Measurements from ENCODE around the gene NKAIN2. TPM values are rescaled to one million over a fixed set of nuclear protein-coding genes. Genes with fewer than 3 reads are reported as not detected.

Gene NKAIN2
- polyA plus RNA-seq, 2 donors = 0.02 TPM; not detected in 1

- H3K27ac ChIP-seq (ENCODE audit: low read depth in 2 of 2, low read length in 1 of 2) = no peak overlapping the region
- no peak overlapping the region for H3K4me3 ChIP-seq (ENCODE audit: low read depth in 1 of 2, low read length in 2 of 2)
- H3K27me3 ChIP-seq (ENCODE audit: control insufficient read depth in 1 of 2, insufficient read depth in 2 of 2, low read length in 2 of 2) = no peaks in the 10 kb centered on the region
- H3K9me3 ChIP-seq (ENCODE audit: control insufficient read depth in 2 of 2, insufficient read depth in 1 of 2, low read depth in 1 of 2, low read length in 1 of 2) = no peaks in the 10 kb centered on the region
- 34 to 43% methylated on average over 3 of the region's 3 CpGs for WGBS, 2 donors
- no peaks in the 10 kb centered on the region for H3K36me3 ChIP-seq (ENCODE audit: control insufficient read depth in 2 of 2, insufficient read depth in 2 of 2, low read length in 1 of 2)
- H3K4me1 ChIP-seq (ENCODE audit: control insufficient read depth in 2 of 2, insufficient read depth in 2 of 2, low read length in 1 of 2) = no peaks in the 10 kb centered on the region
These were observed 25.8 kb downstream of the NKAIN2 start for GRCh38 chr6:123829302-123829953.

- Histone ChIP-seq H3K27ac (ENCODE audit: low read depth in 2 of 2, low read length in 1 of 2) (no peak overlapping the region), H3K27me3 (ENCODE audit: control insufficient read depth in 1 of 2, insufficient read depth in 2 of 2, low read length in 2 of 2) (no peaks in the 10 kb centered on the region), H3K36me3 (ENCODE audit: control insufficient read depth in 2 of 2, insufficient read depth in 2 of 2, low read length in 1 of 2) (no peaks in the 10 kb centered on the region), H3K9me3 (ENCODE audit: control insufficient read depth in 2 of 2, insufficient read depth in 1 of 2, low read depth in 1 of 2, low read length in 1 of 2) (no peaks in the 10 kb centered on the region), H3K4me1 (ENCODE audit: control insufficient read depth in 2 of 2, insufficient read depth in 2 of 2, low read length in 1 of 2) (no peaks in the 10 kb centered on the region), H3K4me3 (ENCODE audit: low read depth in 1 of 2, low read length in 2 of 2) (no peak overlapping the region)
- WGBS, 2 donors = 33 to 38% methylated on average over 3 of the region's 3 CpGs
These were observed 26.5 kb downstream of the NKAIN2 start for GRCh38 chr6:123830120-123830519.

GRCh38 chr6:123838505-123839234, 35.0 kb downstream of the NKAIN2 start:
- Histone ChIP-seq H3K36me3 (ENCODE audit: control insufficient read depth in 2 of 2, insufficient read depth in 2 of 2, low read length in 1 of 2) (no peaks in the 10 kb centered on the region), H3K27me3 (ENCODE audit: control insufficient read depth in 1 of 2, insufficient read depth in 2 of 2, low read length in 2 of 2) (no peaks in the 10 kb centered on the region), H3K27ac (ENCODE audit: low read depth in 2 of 2, low read length in 1 of 2) (no peak overlapping the region), H3K4me1 (ENCODE audit: control insufficient read depth in 2 of 2, insufficient read depth in 2 of 2, low read length in 1 of 2) (no peaks in the 10 kb centered on the region), H3K9me3 (ENCODE audit: control insufficient read depth in 2 of 2, insufficient read depth in 1 of 2, low read depth in 1 of 2, low read length in 1 of 2) (no peaks in the 10 kb centered on the region), H3K4me3 (ENCODE audit: low read depth in 1 of 2, low read length in 2 of 2) (no peak overlapping the region)
- 52 to 56% methylated on average over 8 of the region's 8 CpGs for WGBS, 2 donors

GRCh38 chr6:123841067-123841896, 37.6 kb downstream of the NKAIN2 start:
- H3K27ac ChIP-seq (ENCODE audit: low read depth in 2 of 2, low read length in 1 of 2) = no peak overlapping the region
- H3K36me3 ChIP-seq (ENCODE audit: control insufficient read depth in 2 of 2, insufficient read depth in 2 of 2, low read length in 1 of 2) = no peaks in the 10 kb centered on the region
- no peaks in the 10 kb centered on the region for H3K27me3 ChIP-seq (ENCODE audit: control insufficient read depth in 1 of 2, insufficient read depth in 2 of 2, low read length in 2 of 2)
- H3K4me3 ChIP-seq (ENCODE audit: low read depth in 1 of 2, low read length in 2 of 2) = no peak overlapping the region
- no peaks in the 10 kb centered on the region for H3K9me3 ChIP-seq (ENCODE audit: control insufficient read depth in 2 of 2, insufficient read depth in 1 of 2, low read depth in 1 of 2, low read length in 1 of 2)
- H3K4me1 ChIP-seq (ENCODE audit: control insufficient read depth in 2 of 2, insufficient read depth in 2 of 2, low read length in 1 of 2) = no peaks in the 10 kb centered on the region
- 34 to 35% methylated on average over 6 of the region's 6 CpGs for WGBS, 2 donors

- Histone ChIP-seq H3K27ac (ENCODE audit: low read depth in 2 of 2, low read length in 1 of 2) (no peak overlapping the region), H3K4me3 (ENCODE audit: low read depth in 1 of 2, low read length in 2 of 2) (no peak overlapping the region), H3K36me3 (ENCODE audit: control insufficient read depth in 2 of 2, insufficient read depth in 2 of 2, low read length in 1 of 2) (no peaks in the 10 kb centered on the region), H3K9me3 (ENCODE audit: control insufficient read depth in 2 of 2, insufficient read depth in 1 of 2, low read depth in 1 of 2, low read length in 1 of 2) (no peaks in the 10 kb centered on the region), H3K27me3 (ENCODE audit: control insufficient read depth in 1 of 2, insufficient read depth in 2 of 2, low read length in 2 of 2) (no peaks in the 10 kb centered on the region), H3K4me1 (ENCODE audit: control insufficient read depth in 2 of 2, insufficient read depth in 2 of 2, low read length in 1 of 2) (no peaks in the 10 kb centered on the region)
- 80 to 85% methylated on average over 5 of the region's 5 CpGs for WGBS, 2 donors
These were observed 40.3 kb downstream of the NKAIN2 start for GRCh38 chr6:123844011-123844410.

- 93 to 94% methylated on average over 2 of the region's 2 CpGs for WGBS, 2 donors
- Histone ChIP-seq H3K4me3 (ENCODE audit: low read depth in 1 of 2, low read length in 2 of 2) (no peak overlapping the region), H3K27me3 (ENCODE audit: control insufficient read depth in 1 of 2, insufficient read depth in 2 of 2, low read length in 2 of 2) (no peaks in the 10 kb centered on the region), H3K4me1 (ENCODE audit: control insufficient read depth in 2 of 2, insufficient read depth in 2 of 2, low read length in 1 of 2) (no peaks in the 10 kb centered on the region), H3K9me3 (ENCODE audit: control insufficient read depth in 2 of 2, insufficient read depth in 1 of 2, low read depth in 1 of 2, low read length in 1 of 2) (no peaks in the 10 kb centered on the region), H3K27ac (ENCODE audit: low read depth in 2 of 2, low read length in 1 of 2) (no peak overlapping the region), H3K36me3 (ENCODE audit: control insufficient read depth in 2 of 2, insufficient read depth in 2 of 2, low read length in 1 of 2) (no peaks in the 10 kb centered on the region)
These were observed 44.7 kb downstream of the NKAIN2 start for GRCh38 chr6:123848347-123848746.

- Histone ChIP-seq H3K27me3 (ENCODE audit: control insufficient read depth in 1 of 2, insufficient read depth in 2 of 2, low read length in 2 of 2) (no peaks in the 10 kb centered on the region), H3K36me3 (ENCODE audit: control insufficient read depth in 2 of 2, insufficient read depth in 2 of 2, low read length in 1 of 2) (no peaks in the 10 kb centered on the region), H3K4me3 (ENCODE audit: low read depth in 1 of 2, low read length in 2 of 2) (no peak overlapping the region), H3K27ac (ENCODE audit: low read depth in 2 of 2, low read length in 1 of 2) (no peak overlapping the region), H3K4me1 (ENCODE audit: control insufficient read depth in 2 of 2, insufficient read depth in 2 of 2, low read length in 1 of 2) (no peaks in the 10 kb centered on the region), H3K9me3 (ENCODE audit: control insufficient read depth in 2 of 2, insufficient read depth in 1 of 2, low read depth in 1 of 2, low read length in 1 of 2) (no peaks in the 10 kb centered on the region)
- 50 to 76% methylated on average over 3 of the region's 3 CpGs for WGBS, 2 donors
These were observed 45.7 kb downstream of the NKAIN2 start for GRCh38 chr6:123849406-123849805.

GRCh38 chr6:123850555-123850954, 46.9 kb downstream of the NKAIN2 start:
- Histone ChIP-seq H3K4me1 (ENCODE audit: control insufficient read depth in 2 of 2, insufficient read depth in 2 of 2, low read length in 1 of 2) (no peaks in the 10 kb centered on the region), H3K9me3 (ENCODE audit: control insufficient read depth in 2 of 2, insufficient read depth in 1 of 2, low read depth in 1 of 2, low read length in 1 of 2) (no peaks in the 10 kb centered on the region), H3K4me3 (ENCODE audit: low read depth in 1 of 2, low read length in 2 of 2) (no peak overlapping the region), H3K27ac (ENCODE audit: low read depth in 2 of 2, low read length in 1 of 2) (no peak overlapping the region), H3K27me3 (ENCODE audit: control insufficient read depth in 1 of 2, insufficient read depth in 2 of 2, low read length in 2 of 2) (no peaks in the 10 kb centered on the region), H3K36me3 (ENCODE audit: control insufficient read depth in 2 of 2, insufficient read depth in 2 of 2, low read length in 1 of 2) (no peaks in the 10 kb centered on the region)
- 90 to 94% methylated on average over 4 of the region's 4 CpGs for WGBS, 2 donors

GRCh38 chr6:123854201-123854600, 50.5 kb downstream of the NKAIN2 start:
- Histone ChIP-seq H3K4me1 (ENCODE audit: control insufficient read depth in 2 of 2, insufficient read depth in 2 of 2, low read length in 1 of 2) (no peaks in the 10 kb centered on the region), H3K4me3 (ENCODE audit: low read depth in 1 of 2, low read length in 2 of 2) (no peak overlapping the region), H3K27ac (ENCODE audit: low read depth in 2 of 2, low read length in 1 of 2) (no peak overlapping the region), H3K36me3 (ENCODE audit: control insufficient read depth in 2 of 2, insufficient read depth in 2 of 2, low read length in 1 of 2) (no peaks in the 10 kb centered on the region), H3K9me3 (ENCODE audit: control insufficient read depth in 2 of 2, insufficient read depth in 1 of 2, low read depth in 1 of 2, low read length in 1 of 2) (no peaks in the 10 kb centered on the region), H3K27me3 (ENCODE audit: control insufficient read depth in 1 of 2, insufficient read depth in 2 of 2, low read length in 2 of 2) (no peaks in the 10 kb centered on the region)
- WGBS, 2 donors = 63 to 75% methylated on average over 2 of the region's 2 CpGs
